Mucosa of descending colon (tissue), 3 donors: ENCODE data around the gene SOX5. TPM values are rescaled to one million over a fixed set of nuclear protein-coding genes. Genes with fewer than 3 reads are reported as not detected.

ENCODE experiments used
- ATAC-seq: fragments of 200-7000 bp; cut with Tn5 transposase; one replicate; pipeline ENCODE4 v1.9.1; 2020; ENCODE audit warnings: mild to moderate bottlenecking, moderate library complexity
- DNase-seq, 3 donors: peaks; one replicate each; pipeline ENCODE4 v3.0.0-alpha.2; 2020
- H3K36me3 ChIP-seq: fragments of 200-600 bp; one replicate; pipeline ENCODE4 v1.8.0; 2021; ENCODE audit warnings: low read depth, mild to moderate bottlenecking
- H3K4me1 ChIP-seq: fragments of 200-600 bp; one replicate; pipeline ENCODE4 v1.8.0; 2021; ENCODE audit warnings: low read depth, mild to moderate bottlenecking
- H3K4me3 ChIP-seq: fragments of 200-600 bp; one replicate; pipeline ENCODE4 v1.8.0; 2021; ENCODE audit warnings: mild to moderate bottlenecking
- H3K9me3 ChIP-seq: fragments of 200-600 bp; one replicate; pipeline ENCODE4 v1.8.0; 2021; ENCODE audit warnings: mild to moderate bottlenecking
- intact Hi-C, 2 donors: fragments of 100-400 bp; cut with DNase I in 1 of 2; cut with micrococcal nuclease in 1 of 2; formaldehyde crosslinking; loops; one replicate each; pipeline versions ENCODE4 v1.11.0 to v1.11.1; 2022; cut with DNase I, micrococcal nuclease
- total RNA-seq, 3 donors: library from RNA; stranded (reverse); fragmentation: NEBNext Ultra II Directional in 2 of 3; extraction: Animal tissue kit (Norgen Biotek cat#: 25700) in 2 of 3; gene quantifications; one replicate each; pipeline versions ENCODE4 v1.2.1 to v1.2.4, GENCODE V29; 2021 to 2023
- TF ChIP-seq, protein P1 (sequence below): fragments of 200-600 bp; IDR thresholded peaks from one replicate; pipeline ENCODE4 v1.8.0; 2022; ENCODE audit warnings: antibody characterized with exemption, mild to moderate bottlenecking
- donor health status: DM: no; HTN: no; CAD: no; lungs with moderate emphysema.
- donor health status: DM: no; HTN: no; CAD: no.
- donor health status: DM: no; HTN: yes; CAD: no.

SOX5 gene
- total RNA-seq, 3 donors from 2014 or later: 2.8 to 13.0 (median 3.3) TPM

DNA sequence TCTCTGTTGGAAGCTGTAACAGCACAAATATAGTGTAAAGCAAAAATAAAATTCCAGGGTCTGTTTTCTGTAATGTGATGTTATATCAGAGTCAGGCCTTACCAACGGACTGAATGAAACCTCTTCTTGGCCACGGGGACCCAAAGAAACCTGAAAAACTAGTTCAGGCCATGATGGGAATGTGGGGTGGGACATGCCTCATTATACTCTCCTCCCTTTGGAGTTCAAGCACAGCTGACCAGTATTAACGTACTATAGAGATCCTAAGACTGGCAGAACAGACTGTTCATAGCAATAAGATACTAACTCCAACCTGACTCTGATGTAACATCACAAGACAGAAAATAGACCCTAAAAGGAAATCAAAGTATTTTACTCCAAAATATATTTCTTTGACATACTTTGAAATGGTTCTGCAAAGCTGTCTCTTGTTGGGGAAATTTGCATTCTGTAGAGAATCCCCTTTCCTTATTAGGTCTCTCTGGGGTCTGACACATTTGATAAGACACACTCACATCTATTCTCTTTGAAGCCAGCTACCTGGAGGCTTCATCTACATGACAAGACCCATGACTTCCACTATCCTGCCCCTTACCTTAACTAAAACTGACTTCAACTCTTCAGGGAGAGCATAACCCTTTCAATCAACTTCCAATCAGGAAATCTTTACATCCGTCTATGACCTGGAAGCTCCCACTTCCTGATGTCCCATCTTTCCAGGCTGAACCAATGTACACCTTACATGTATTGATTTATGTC lies 444.6 kb downstream of the SOX5 start:
- DNase-seq (no peak), ATAC-seq (no peak)
- Histone ChIP-seq H3K36me3 (no peaks in the 10 kb centered on the region), H3K4me3 (no peak overlapping the region), H3K4me1 (no peaks in the 10 kb centered on the region), H3K9me3 (peaks cover under 1% of the 10 kb centered on the region)
- TF ChIP-seq, protein P1, sequence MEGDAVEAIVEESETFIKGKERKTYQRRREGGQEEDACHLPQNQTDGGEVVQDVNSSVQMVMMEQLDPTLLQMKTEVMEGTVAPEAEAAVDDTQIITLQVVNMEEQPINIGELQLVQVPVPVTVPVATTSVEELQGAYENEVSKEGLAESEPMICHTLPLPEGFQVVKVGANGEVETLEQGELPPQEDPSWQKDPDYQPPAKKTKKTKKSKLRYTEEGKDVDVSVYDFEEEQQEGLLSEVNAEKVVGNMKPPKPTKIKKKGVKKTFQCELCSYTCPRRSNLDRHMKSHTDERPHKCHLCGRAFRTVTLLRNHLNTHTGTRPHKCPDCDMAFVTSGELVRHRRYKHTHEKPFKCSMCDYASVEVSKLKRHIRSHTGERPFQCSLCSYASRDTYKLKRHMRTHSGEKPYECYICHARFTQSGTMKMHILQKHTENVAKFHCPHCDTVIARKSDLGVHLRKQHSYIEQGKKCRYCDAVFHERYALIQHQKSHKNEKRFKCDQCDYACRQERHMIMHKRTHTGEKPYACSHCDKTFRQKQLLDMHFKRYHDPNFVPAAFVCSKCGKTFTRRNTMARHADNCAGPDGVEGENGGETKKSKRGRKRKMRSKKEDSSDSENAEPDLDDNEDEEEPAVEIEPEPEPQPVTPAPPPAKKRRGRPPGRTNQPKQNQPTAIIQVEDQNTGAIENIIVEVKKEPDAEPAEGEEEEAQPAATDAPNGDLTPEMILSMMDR: no peak
- intact Hi-C loops: no loop called here

DNA sequence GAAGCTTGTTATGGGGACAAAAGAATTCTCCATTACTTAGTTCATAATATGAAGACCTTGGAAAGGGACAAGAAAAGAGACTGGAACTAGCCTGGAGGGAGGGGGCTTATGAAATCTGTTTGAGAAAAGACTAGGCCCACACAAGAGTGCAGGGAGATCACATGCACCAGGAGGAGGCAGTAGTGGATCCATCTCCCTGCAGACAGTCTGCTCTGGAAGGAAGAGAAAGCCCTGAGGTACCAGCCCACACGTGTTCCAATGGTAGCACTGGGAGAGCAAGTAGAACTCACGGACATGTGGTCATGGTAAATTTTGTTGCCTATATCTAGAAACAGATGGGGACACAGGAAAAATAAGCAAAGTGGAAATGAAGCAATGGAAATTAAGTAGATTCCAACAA lies 445.4 kb downstream of the SOX5 start:
- intact Hi-C loops: no loop called here
- ATAC-seq (no peak), DNase-seq (no peak)
- H3K9me3 ChIP-seq: peaks cover 6% of the 10 kb centered on the region
- no peaks in the 10 kb centered on the region for H3K36me3 ChIP-seq
- no peak overlapping the region for H3K4me3 ChIP-seq
- no peaks in the 10 kb centered on the region for H3K4me1 ChIP-seq
- TF ChIP-seq, protein P1: no peak

DNA sequence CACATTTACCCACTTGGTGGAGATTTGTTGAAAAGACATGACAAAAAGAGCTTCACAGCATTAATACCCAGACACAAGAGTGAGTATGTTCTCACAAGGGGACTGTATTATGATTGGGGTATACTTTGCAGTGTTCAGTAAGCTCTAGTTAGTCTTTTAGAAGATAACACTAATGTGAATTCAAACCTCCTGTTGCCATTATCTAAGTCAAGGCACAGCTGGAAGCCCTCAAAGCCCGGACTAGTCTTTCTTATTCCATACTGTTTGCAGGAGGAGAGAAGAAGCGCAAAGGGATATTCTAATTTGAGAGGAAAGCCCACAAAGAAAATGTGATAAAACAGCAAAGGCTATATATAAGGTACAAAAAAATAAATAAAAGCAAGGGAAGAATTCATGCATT lies 445.9 kb downstream of the SOX5 start:
- Histone ChIP-seq H3K36me3 (no peaks in the 10 kb centered on the region), H3K4me1 (no peaks in the 10 kb centered on the region), H3K4me3 (no peak overlapping the region), H3K9me3 (peaks cover 6% of the 10 kb centered on the region)
- TF ChIP-seq, protein P1: no peak
- DNase-seq: no peak
- no peak for ATAC-seq
- intact Hi-C loops: no loop called here

DNA sequence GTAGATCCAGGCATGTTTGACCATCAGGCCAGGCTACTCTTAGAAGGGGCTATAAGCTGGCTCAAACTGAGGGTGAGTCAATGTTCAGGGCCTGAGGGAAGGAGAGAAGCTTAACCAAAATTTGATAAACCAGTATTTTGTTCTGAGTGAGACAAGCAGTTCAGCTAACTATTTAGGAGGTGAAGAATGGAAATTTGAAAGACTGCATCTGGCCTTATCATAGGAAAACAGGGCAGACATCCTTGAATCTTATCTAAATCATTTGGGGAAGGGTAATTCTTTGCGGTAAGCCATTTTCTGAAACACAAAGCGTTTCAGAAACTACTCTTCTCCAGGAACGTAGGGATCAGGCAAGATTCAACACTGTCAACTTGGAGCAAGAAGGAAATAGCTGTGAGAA lies 447.2 kb downstream of the SOX5 start:
- Histone ChIP-seq H3K4me1 (no peaks in the 10 kb centered on the region), H3K4me3 (no peak overlapping the region), H3K9me3 (peaks cover 6% of the 10 kb centered on the region), H3K36me3 (no peaks in the 10 kb centered on the region)
- no peak for DNase-seq
- TF ChIP-seq, protein P1: no peak
- intact Hi-C loops: no loop called here
- no peak for ATAC-seq

DNA sequence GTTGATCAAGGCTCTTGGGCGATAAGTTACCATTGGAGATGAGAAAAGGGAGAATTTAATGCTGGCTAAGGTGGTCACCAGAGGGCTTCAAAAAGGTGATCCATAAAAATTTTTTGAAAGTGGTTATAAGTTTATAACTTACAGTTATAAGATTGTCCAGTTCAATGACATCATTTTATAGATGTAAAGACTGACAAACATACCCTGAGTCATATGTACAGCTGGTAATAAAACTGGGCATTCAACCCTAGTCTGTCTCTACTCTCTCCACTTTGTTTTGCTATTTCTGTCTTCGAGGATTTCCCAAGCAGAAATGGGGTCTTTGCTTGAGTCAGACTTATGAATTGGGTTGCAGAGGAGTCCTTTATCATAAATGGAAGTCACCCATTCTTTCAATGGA lies 454.0 kb downstream of the SOX5 start:
- H3K4me1 ChIP-seq: no peaks in the 10 kb centered on the region
- TF ChIP-seq, protein P1: no peak
- ATAC-seq (peak; percentile 31), DNase-seq (no peak)
- H3K9me3 ChIP-seq: peaks cover 6% of the 10 kb centered on the region
- H3K4me3 ChIP-seq: no peak overlapping the region
- intact Hi-C loops: no loop called here
- no peaks in the 10 kb centered on the region for H3K36me3 ChIP-seq
